Amygdala (tissue), 56 donors: Measurements from ENCODE around the gene ZIC3.
"Not testable (repeated sequence)": the region's sequence is repeated elsewhere in the genome, so short reads cannot be mapped to it uniquely, and the experiment has no call there.

Source experiments
- DNase-seq, 56 donors: peaks; one replicate each; lab custom pipeline; 2025; lab: John Stamatoyannopoulos, UW

Gene ZIC3

GRCh38 chrX:137565921-137566745 lies at the start of gene ZIC3:
Gene ZIC3 (plus strand): TSS chrX:137566127. CDS start chrX:137566692, 565 bp downstream.
- peak in 49 of 56 donors; percentile 4 to 77 (median 31) for DNase-seq

GRCh38 chrX:137519459-137519858 lies 46.5 kb upstream of the ZIC3 start:
- DNase-seq = no peak

GRCh38 chrX:137545711-137546651 lies 19.9 kb upstream of the ZIC3 start:
- no peak for DNase-seq

- no peak for DNase-seq
These were observed 18.6 kb upstream of the ZIC3 start for GRCh38 chrX:137547291-137547690.

GRCh38 chrX:137548261-137548660 lies 17.7 kb upstream of the ZIC3 start:
- no peak for DNase-seq

GRCh38 chrX:137549073-137549472 lies 16.9 kb upstream of the ZIC3 start:
- no peak for DNase-seq

GRCh38 chrX:137549851-137550664 lies 15.9 kb upstream of the ZIC3 start:
- no peak for DNase-seq

GRCh38 chrX:137550665-137551261 lies 15.2 kb upstream of the ZIC3 start:
- DNase-seq = no peak

GRCh38 chrX:137552098-137552497 lies 13.8 kb upstream of the ZIC3 start:
- not testable (repeated sequence) for DNase-seq

GRCh38 chrX:137562096-137562495 lies 3.8 kb upstream of the ZIC3 start:
- no peak for DNase-seq

- peak in 1 of 56 donors; percentile 2 for DNase-seq
These were observed 2.0 kb upstream of the ZIC3 start for GRCh38 chrX:137563681-137564651.

GRCh38 chrX:137565318-137565904 lies 516 bp upstream of the ZIC3 start:
- DNase-seq = no peak

- no peak for DNase-seq
These were observed 1.1 kb downstream of the ZIC3 start for GRCh38 chrX:137566746-137567679.

GRCh38 chrX:137567682-137568232 lies 1.8 kb downstream of the ZIC3 start:
- DNase-seq = no peak

GRCh38 chrX:137568741-137569469 lies 3.0 kb downstream of the ZIC3 start:
- no peak for DNase-seq

- no peak for DNase-seq
These were observed 3.6 kb downstream of the ZIC3 start for GRCh38 chrX:137569470-137569891.
